GM23338 (cell line): ENCODE results near the gene FILIP1L. TPM values are rescaled to one million over a fixed set of nuclear protein-coding genes. Genes with fewer than 3 reads are reported as not detected.

Source experiments
- ATAC-seq: fragments of 200-7000 bp; cut with Tn5 transposase; 3 replicates; pipeline ENCODE4 v1.9.1; 2020
- DNase-seq: peaks from one replicate; pipeline ENCODE4 v3.0.0-alpha.2; 2015; ENCODE audit warnings: low spot score
- H2AFZ ChIP-seq: fragments of 200-600 bp; sonication (generic); 2 replicates; pipeline ENCODE4 v1.8.0; 2016; ENCODE audit warnings: antibody characterized with exemption, mild to moderate bottlenecking, moderate library complexity
- H3F3A ChIP-seq: fragments of 200-600 bp; sonication (generic); replicated peaks from 2 replicates; pipeline ENCODE4 v1.8.0; 2017; ENCODE audit warnings: antibody characterized with exemption, mixed run types, low read depth
- H3K27ac ChIP-seq: fragments of 200-600 bp; sonication (generic); 2 replicates; pipeline ENCODE4 v1.6.1; 2016; ENCODE audit warnings: low read depth
- H3K27me3 ChIP-seq: fragments of 200-600 bp; sonication (generic); 2 replicates; pipeline ENCODE4 v1.8.0; 2016; ENCODE audit warnings: mild to moderate bottlenecking, mixed run types, moderate library complexity; ENCODE audit not compliant: insufficient read depth
- H3K36me3 ChIP-seq: fragments of 200-600 bp; sonication (generic); 2 replicates; pipeline ENCODE4 v1.8.0; 2016; ENCODE audit warnings: mild to moderate bottlenecking; ENCODE audit not compliant: insufficient read depth
- H3K4me1 ChIP-seq: fragments of 200-600 bp; sonication (generic); 2 replicates; pipeline ENCODE4 v1.8.0; 2016; ENCODE audit warnings: mild to moderate bottlenecking, moderate library complexity; ENCODE audit not compliant: insufficient read depth
- H3K4me2 ChIP-seq: fragments of 200-600 bp; sonication (generic); 2 replicates; pipeline ENCODE4 v1.7.1; 2017; ENCODE audit warnings: mixed run types
- H3K4me3 ChIP-seq: fragments of 200-600 bp; sonication (generic); 2 replicates; pipeline ENCODE4 v1.6.1; 2016; ENCODE audit warnings: mixed run types
- H3K79me2 ChIP-seq: fragments of 200-600 bp; sonication (generic); replicated peaks from 2 replicates; pipeline ENCODE4 v1.8.0; 2017; ENCODE audit warnings: mild to moderate bottlenecking; ENCODE audit not compliant: insufficient read depth
- H3K9me2 ChIP-seq: fragments of 200-600 bp; sonication (generic); 2 replicates; pipeline ENCODE4 v1.8.0; 2017; ENCODE audit not compliant: insufficient read depth
- H4K20me1 ChIP-seq: fragments of 200-600 bp; sonication (generic); replicated peaks from 2 replicates; pipeline ENCODE4 v1.8.0; 2017; ENCODE audit warnings: mild to moderate bottlenecking; ENCODE audit not compliant: insufficient read depth
- H3K27ac Mint-ChIP-seq: 2 replicates; pipeline ENCODE4 v1.8.0; 2020; ENCODE audit warnings: inconsistent platforms, mild to moderate bottlenecking, moderate library complexity, mixed read lengths
- H3K27me3 Mint-ChIP-seq: 3 replicates; pipeline ENCODE4 v1.8.0; 2022; ENCODE audit warnings: low read depth, mild to moderate bottlenecking, moderate library complexity, mixed read lengths, inconsistent platforms; ENCODE audit not compliant: insufficient read depth, poor library complexity
- H3K36me3 Mint-ChIP-seq: 3 replicates; pipeline ENCODE4 v1.8.0; 2021; ENCODE audit warnings: low read depth, mild to moderate bottlenecking, inconsistent platforms, moderate library complexity, mixed read lengths
- H3K4me1 Mint-ChIP-seq: 3 replicates; pipeline ENCODE4 v1.8.0; 2020; ENCODE audit warnings: mild to moderate bottlenecking, inconsistent platforms, mixed read lengths
- H3K4me3 Mint-ChIP-seq: 3 replicates; pipeline ENCODE4 v1.8.0; 2021; ENCODE audit warnings: moderate library complexity, mild to moderate bottlenecking, inconsistent platforms, mixed read lengths
- H3K9me3 Mint-ChIP-seq: 3 replicates; pipeline ENCODE4 v1.8.0; 2020; ENCODE audit warnings: moderate library complexity, mild to moderate bottlenecking, inconsistent platforms, mixed read lengths
- CREB1 ChIP-seq: fragments of 250-450 bp; sonication (Bioruptor Pico); IDR thresholded peaks from 2 replicates; pipeline ENCODE4 v1.5.0; 2020; ENCODE audit warnings: low read depth, mild to moderate bottlenecking, moderate library complexity
- CTCF ChIP-seq, 2 experiments: fragments of 200-600 bp in 1 of 2; sonication (generic) in 1 of 2; conservative IDR thresholded peaks; 2 replicates each; pipeline versions ENCODE4 v1.5.1 to v1.6.1; 2016 to 2017; ENCODE audit warnings: antibody characterized with exemption in 2 of 2, low read depth in 2 of 2, mild to moderate bottlenecking in 2 of 2, moderate library complexity in 1 of 2
- ETS1 ChIP-seq: IDR thresholded peaks from 2 replicates; pipeline ENCODE4 v1.6.1; 2016; ENCODE audit warnings: antibody characterized with exemption
- EZH2 ChIP-seq: fragments of 200-600 bp; sonication (generic); IDR thresholded peaks from one replicate; pipeline ENCODE4 v1.8.0; 2017; ENCODE audit warnings: antibody characterized with exemption, mild to moderate bottlenecking, low read depth; ENCODE audit not compliant: unreplicated experiment
- EZH2phosphoT487 ChIP-seq: fragments of 200-600 bp; sonication (generic); IDR thresholded peaks from one replicate; pipeline ENCODE4 v1.8.1; 2018; ENCODE audit warnings: antibody characterized with exemption; ENCODE audit not compliant: unreplicated experiment
- JUNB ChIP-seq: IDR thresholded peaks from one replicate; pipeline ENCODE4 v1.6.1; 2016; ENCODE audit warnings: antibody characterized with exemption; ENCODE audit not compliant: unreplicated experiment
- NANOG ChIP-seq: IDR thresholded peaks from 2 replicates; pipeline ENCODE4 v1.6.1; 2016; ENCODE audit warnings: antibody characterized with exemption, borderline replicate concordance
- POLR2AphosphoS5 ChIP-seq: IDR thresholded peaks from 2 replicates; pipeline ENCODE4 v1.6.1; 2016; ENCODE audit warnings: antibody characterized with exemption, low read depth
- REST ChIP-seq: IDR thresholded peaks from one replicate; pipeline ENCODE4 v1.6.1; 2018; ENCODE audit warnings: antibody characterized with exemption; ENCODE audit not compliant: unreplicated experiment
- STAT1 ChIP-seq: IDR thresholded peaks from one replicate; pipeline ENCODE4 v1.6.1; 2016; ENCODE audit warnings: antibody characterized with exemption; ENCODE audit not compliant: unreplicated experiment
- ZNF114 ChIP-seq: fragments of 250-450 bp; sonication (Bioruptor Pico); IDR thresholded peaks from 2 replicates; pipeline ENCODE4 v1.5.0; 2020; ENCODE audit warnings: mild to moderate bottlenecking, moderate library complexity
- ZNF331 ChIP-seq: fragments of 250-450 bp; sonication (Bioruptor Pico); IDR thresholded peaks from 2 replicates; pipeline ENCODE4 v1.5.0; 2020; ENCODE audit warnings: low read depth, mild to moderate bottlenecking, moderate library complexity
- ZNF462 ChIP-seq: fragments of 250-450 bp; sonication (Bioruptor Pico); IDR thresholded peaks from 2 replicates; pipeline ENCODE4 v1.5.0; 2020; ENCODE audit warnings: mild to moderate bottlenecking, moderate library complexity
- polyA plus RNA-seq: library from polyadenylated mRNA; unstranded; fragments of >200 nt; fragmentation: Nextera tagmentation; extraction: Ambion mirVana; gene quantifications from 2 replicates; pipeline ENCODE4 v1.2.1, GENCODE V29; 2016
- total RNA-seq: library from RNA; depleted of rRNA; stranded (reverse); fragments of >200 nt; shearing (Covaris generic); gene quantifications from 2 replicates; pipeline ENCODE4 v1.2.3, GENCODE V29; 2014

The FILIP1L gene
- total and polyA plus RNA-seq, 2 experiments from 2014 or later = 1.6 TPM; not detected in 1

- no peak overlapping the region for H3K27ac ChIP-seq
- peaks cover 14% of the 10 kb centered on the region for H3K4me1 ChIP-seq
- no peak overlapping the region for H2AFZ ChIP-seq
- no peaks in the 10 kb centered on the region for H3K9me2 ChIP-seq
- H3K79me2 ChIP-seq = peaks cover 6% of the 10 kb centered on the region
- Mint-ChIP-seq H3K27me3 (peaks cover 3% of the 10 kb centered on the region), H3K9me3 (peaks cover 5% of the 10 kb centered on the region), H3K4me3 (no peak overlapping the region), H3K4me1 (peaks cover 33% of the 10 kb centered on the region), H3K36me3 (peaks cover 4% of the 10 kb centered on the region), H3K27ac (no peak overlapping the region)
- DNase-seq = no peak
- no peak for ATAC-seq
- H4K20me1 ChIP-seq = no peaks in the 10 kb centered on the region
- H3K36me3 ChIP-seq = no peaks in the 10 kb centered on the region
- H3K4me2 ChIP-seq = no peak overlapping the region
- H3K27me3 ChIP-seq = no peaks in the 10 kb centered on the region
- no peaks in the 10 kb centered on the region for H3F3A ChIP-seq
- no peak overlapping the region for H3K4me3 ChIP-seq
- TF ChIP-seq EZH2 (no peak), ZNF114 (CRISPR knock-in tag) (no peak), NANOG (no peak), EZH2phosphoT487 (no peak), REST (no peak), ZNF462 (no peak), CTCF (conservative IDR thresholded peaks at IDR 0.05; ENCODE audit: low read depth in 2 of 2) (no peak), JUNB (no peak), POLR2AphosphoS5 (no peak), CREB1 (CRISPR knock-in tag) (no peak), STAT1 (no peak), ETS1 (no peak), ZNF331 (CRISPR knock-in tag) (no peak)
Measured at GRCh38 chr3:100001083-100001482, 113.2 kb downstream of the FILIP1L start.
